GM21529 (cell line): ENCODE results near the gene RNF150.
"Not testable (repeated sequence)": the region's sequence is repeated elsewhere in the genome, so short reads cannot be mapped to it uniquely, and the experiment has no call there.

ENCODE experiments used
- ATAC-seq: cut with Tn5 transposase; IDR thresholded peaks from one replicate; pipeline ENCODE4 v1.9.1; 2021; ENCODE audit not compliant: unreplicated experiment

The RNF150 gene

DNA sequence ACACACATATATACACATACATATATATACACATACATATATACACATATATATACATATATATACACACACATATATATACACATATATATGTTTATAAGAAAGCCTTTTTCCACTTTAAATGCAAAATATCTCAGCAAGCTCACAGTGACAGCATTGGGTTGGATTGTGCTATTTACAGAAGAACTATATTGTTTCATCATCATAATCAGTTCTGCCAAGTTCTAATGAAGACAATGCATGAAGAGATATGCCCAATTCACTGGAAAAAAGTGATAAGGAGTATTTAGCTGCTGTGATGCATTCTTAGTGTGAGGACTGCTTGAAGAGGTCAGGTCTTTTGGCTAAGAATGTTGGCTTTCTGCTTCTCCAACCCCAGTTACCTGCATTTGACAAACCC, 54.4 kb downstream of the RNF150 start:
- no peak for ATAC-seq

DNA sequence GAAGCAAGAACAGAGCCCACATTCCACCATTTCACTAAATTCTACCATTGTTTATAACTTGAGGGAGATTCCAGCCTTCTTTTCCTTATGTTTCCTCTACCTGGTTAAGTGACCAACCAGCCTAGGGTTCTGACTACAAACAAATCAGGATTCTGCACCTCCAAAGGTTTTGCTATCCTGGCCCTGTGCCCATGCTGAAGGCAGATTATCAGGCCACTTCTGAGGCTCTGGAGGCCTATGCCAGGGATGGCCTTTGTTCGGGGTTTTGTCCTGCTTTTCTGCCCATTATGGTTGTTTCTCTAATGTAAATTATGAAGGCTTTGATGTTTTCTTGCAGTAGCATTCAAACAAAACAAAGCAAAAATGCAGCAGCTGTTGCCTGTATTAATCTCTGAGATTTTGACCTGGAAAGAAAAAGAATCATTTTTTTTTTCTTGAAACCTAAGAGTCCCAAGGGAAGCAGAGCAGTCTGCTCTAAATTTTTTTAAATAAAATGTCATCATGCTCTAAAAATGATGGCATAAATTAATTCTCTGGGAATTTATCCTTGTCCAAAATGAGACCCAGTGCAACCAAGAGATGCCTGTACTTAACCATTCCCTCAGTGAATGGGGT, 55.6 kb downstream of the RNF150 start:
- ATAC-seq, result no peak

DNA sequence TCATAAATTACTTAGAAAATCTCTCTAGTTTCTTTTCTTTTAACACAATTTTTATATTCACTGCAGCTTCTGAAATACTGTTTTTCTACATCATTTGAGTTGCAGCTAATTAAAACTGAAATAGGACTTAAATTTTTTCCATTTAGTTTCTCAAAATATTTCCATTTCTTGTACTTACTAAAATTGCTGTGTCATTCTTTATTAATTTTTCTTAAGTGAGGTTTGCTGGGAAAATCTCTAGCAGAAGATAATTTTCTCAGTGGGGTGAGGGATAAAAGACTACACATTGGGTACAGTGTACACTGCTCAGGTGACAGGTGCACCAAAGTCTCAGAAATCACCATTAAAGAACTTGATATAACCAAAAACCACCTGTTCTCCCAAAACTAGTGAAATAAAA, 57.7 kb downstream of the RNF150 start:
- no peak for ATAC-seq

DNA sequence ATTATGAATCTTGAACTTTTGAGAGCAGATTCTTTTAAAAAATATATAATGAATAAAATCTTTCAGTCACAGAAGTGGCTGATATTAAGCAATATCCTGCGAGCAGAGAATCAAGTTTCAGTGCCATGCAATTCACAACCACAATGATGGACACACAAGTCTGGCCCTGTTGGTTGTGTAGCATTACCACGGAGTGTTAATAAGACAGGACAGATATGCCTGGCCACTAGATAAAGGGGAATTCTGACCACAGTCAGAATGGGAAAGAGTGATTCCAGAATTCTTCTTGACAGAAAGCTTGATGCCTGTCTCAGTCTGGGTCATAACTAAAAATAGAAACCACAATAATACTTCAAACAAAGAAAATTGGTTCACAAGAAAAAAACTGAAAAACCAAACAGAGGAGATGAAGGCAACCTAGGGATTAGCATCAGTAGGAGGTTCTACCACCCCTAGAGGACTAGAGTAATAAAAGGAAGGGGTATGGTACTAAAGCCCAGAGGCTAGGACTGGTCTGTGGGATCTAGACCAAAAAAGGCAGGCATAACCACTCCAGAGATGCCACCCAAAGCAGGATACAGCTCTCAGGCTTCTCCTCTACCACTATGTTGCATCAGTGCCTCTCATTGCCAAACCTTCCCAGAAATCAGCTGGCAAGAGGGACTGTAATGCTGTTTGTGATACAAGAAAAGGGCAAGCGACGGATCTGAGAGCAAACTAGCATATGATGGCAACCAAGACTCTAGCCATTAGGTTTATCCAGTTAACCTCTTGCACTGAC, 59.0 kb downstream of the RNF150 start:
- no peak for ATAC-seq

DNA sequence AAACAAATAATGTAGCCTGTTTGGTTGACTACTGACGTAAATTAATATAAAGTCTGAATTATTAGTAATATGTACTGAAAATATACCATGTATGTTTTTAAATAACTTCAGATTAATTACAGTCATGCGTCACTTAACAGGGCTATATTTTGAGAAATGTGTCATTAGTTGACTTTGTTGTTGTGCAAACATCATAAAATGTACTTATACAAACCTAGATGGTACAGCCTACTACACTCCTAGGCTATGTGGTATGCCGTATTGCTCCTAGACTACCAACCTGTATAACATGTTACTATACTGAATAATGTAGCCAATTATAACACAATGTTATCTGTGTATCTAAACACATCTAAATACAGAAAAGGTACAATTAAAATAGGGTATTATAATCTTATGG, 66.6 kb downstream of the RNF150 start:
- no peak for ATAC-seq

DNA sequence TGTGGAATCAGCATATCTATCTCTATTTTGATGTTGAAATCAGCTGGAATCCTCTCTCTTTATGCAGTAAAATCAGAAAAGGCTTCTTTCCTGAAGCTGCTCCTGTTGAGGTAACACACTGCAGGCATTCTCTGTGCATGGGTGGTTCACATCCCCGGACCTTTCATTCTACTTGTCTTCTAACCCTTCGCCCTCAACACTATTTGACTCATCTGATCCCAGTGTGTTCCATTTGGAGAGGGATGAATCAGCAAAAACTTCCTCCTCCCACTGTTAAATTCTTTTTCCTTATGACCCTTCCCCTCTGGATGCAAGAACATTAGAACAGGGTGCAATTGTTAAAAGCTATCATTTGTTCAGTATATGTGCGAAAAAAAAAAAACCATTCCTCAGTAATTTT, 67.4 kb downstream of the RNF150 start:
- ATAC-seq, result no peak

DNA sequence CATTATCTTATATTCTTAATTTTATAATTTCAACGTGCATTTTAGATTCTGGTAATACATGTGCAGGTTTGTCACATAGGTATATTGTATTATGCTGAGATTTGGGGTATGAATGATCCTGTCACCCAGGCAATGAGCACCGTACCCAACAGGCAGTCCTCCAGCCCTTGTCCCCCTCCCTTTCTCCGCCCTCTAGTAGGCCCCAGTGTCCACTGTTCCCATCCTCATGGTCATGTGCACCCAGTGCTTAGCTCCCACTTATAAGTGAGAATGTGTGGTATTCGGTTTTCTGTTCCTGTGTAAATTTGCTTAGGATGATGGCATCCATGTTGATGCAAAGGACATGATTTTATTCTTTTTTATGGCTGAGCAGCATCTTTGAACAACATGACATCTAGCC, 70.6 kb downstream of the RNF150 start:
- no peak for ATAC-seq

DNA sequence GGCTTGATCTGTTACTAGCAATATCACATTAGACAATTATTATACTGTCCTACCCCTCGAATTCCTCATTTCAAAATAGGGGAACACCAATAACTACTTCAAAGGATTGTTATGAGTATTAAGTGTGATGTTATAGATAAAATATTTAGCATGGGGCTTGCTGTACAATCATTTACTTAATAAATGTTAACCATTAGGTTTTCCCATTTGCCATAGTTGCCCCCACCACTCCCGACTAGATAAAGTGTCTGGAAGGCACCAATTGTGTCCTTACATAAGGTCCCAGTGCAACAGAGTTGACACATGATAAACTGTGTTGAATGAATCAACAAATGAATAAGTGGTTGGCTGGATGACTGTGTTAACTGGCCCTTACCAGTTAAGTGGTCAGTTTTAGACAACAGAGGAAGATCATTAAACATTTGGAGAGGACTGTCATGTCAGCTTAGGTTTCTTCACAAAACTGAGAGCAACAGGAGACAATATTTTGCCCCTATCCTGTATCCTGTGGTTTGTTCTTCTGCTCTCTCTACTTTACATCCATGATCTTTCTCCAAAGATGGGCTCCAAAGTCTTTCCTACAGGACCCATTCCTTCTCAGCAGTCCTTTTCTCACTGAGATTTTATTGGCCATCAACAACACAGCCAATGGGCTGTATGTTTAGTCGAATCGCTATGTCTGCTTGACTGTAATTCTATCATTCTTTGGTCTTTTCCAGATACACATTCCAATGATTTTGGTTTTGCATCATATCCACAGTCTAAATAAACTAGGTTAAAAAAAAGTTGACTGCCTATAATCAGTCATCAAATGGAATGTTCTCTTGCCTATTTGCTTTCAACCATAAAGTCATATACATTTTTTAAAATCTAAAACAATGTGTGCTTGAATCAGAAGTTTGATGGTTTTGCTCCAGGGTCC, 74.4 kb downstream of the RNF150 start:
- ATAC-seq, result no peak

DNA sequence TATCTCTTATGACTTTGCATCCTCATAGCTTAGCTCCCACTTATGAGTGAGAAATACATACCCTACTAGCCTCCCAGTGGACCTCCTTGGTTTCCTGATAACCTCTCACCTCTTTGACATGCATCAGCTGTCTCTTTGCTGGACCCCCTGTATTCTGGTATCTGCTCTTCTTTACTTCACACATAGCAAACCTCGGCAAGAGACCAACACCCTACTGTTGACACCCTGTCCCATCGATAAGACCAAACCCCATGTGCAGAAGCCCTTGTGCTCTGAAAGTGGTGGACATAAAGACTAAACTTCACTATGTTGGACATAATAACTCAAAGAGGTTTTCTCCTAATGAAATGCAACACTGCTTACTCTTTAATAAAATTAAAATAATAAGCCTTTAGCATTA, 75.7 kb downstream of the RNF150 start:
- no peak for ATAC-seq

DNA sequence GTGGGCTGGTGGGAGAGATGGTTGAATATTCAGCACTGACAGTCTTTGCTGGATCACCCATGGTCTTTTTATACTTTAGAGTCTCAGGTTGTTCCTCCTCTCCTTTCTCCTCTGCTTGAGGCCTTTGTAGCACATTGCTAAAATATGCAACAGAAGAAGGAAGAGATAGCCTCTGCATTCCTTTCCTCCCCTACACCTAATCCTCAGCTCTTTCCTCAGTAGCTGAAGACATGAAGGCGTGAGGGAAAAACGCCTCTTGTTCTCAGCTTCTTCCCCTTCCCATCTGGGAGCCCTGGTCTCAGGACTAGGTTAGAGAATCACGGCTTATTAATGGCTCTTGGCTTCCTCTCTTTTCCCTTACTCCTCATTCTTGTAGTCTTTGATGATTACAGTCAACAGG, 76.8 kb downstream of the RNF150 start:
- no peak for ATAC-seq

DNA sequence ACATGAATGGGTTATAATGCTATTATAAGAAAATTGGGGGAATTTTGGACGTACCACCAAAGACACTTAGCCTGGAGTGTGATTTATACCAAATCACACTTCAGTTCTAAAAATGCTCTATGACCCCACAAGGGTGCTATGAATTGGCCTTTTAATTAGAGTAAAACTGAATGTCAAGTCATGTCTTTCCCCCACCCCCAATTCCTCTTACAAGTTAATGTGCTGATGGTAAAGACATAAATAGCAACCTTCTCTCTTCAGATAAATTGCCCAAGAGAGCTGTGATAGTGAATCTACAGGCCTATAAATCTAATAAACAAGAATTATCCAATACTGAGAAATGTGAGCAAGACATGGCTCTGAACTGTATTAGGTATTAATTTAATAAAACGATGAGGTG, 78.8 kb downstream of the RNF150 start:
- no peak for ATAC-seq

DNA sequence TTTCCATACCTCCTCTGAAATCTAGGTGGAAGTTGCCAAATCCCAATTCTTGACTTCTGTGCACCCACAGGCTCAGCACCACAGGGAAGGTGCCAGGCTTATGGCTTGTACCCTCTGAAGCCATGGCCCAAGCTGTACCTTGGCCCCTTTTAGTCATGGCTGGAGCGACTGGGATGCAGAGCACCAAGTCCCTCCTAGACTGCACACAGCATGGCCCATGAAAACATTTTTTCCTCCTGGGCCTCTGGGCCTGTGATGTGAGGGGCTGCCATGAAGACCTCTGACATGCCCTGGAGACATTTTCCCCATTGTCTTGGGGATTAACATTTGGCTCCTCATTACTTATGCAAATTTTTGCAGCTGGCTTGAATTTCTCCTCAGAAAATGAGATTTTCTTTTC, 82.3 kb downstream of the RNF150 start:
- ATAC-seq, result not testable (repeated sequence)

DNA sequence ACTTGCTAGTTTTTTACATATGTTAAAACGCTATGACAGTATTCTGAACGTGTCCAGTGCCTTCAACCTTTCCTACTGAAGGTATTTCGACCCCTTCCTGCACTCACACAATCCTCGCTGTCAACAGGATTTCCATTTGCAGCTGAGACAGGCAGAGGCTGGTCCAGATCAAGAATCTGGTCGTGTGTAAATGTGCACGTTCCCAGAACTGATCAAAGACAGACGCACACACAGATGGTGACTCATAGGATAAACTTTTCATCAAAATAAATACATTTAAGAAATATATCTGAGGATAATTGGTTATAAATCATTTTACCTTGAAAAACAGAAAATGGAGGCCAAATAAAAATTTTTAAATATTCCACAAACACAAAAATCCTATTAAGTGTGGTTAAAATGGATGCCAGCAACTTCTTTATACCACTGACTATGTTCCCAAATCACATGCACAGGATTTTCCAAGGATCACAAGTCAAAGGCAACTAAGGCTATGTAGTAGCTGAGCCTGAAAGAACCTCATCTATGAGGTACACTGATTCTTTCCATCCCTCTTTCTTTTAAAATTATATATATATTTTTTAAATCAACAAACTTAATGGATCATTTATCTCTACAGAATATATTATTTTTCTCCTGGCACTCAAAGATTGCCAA, 85.9 kb downstream of the RNF150 start:
- ATAC-seq, result no peak

DNA sequence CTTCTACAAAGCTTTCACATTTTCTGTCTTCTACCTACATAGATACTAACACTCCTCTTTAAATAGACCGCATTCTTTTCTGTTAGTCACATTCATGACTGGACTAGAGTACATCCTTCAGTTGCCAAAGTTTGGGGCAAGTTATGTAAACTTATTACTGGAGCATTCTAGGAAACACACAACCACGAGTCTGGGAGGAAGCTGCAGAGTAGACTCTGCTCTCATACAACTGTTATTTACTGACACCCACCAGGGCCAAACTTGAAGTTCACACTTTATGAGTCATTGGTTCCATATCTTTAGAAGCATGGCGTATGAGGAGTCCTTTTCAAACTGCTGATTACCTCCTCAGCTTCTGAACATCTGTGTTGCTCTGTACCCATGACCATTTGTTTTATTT, 87.0 kb downstream of the RNF150 start:
- ATAC-seq, result no peak

DNA sequence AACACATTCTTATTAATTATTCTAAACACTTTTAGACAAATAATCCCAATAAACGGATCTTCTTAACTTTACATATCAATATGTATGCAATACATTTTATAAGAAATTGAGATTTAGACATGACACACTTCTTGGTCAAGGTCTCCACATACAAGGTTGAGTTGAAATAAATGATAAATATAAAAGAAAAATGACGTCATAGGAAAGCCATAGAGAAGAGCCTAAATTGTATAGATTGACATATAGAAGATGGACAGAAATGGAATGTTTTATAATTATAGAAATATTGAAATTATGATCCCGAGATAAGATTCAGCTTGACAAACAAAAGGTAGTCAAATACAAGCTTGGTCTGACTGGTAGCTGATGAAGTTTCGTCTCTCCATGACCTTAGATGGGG, 87.4 kb downstream of the RNF150 start:
- no peak for ATAC-seq

DNA sequence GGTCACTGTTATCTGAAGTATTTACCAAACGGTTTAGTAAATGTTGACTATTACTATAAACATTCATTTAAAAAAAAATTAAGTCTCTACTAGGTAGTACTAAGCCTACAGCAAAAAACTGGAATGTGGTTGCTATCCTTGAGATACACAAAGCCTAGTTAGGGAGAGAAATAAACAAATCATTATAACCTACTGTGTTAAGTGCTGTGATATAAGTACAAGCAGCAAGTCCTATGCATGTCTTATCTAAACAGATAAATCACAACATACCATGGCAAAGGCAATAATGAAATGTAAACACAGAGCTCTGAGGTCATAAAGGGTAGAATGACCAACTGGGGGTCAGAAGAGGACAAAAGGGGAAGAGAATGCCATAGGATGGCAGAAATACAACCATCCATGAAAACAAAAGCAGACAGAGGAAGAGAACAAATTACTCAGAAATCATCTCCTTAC, 92.2 kb downstream of the RNF150 start:
- ATAC-seq, result no peak

DNA sequence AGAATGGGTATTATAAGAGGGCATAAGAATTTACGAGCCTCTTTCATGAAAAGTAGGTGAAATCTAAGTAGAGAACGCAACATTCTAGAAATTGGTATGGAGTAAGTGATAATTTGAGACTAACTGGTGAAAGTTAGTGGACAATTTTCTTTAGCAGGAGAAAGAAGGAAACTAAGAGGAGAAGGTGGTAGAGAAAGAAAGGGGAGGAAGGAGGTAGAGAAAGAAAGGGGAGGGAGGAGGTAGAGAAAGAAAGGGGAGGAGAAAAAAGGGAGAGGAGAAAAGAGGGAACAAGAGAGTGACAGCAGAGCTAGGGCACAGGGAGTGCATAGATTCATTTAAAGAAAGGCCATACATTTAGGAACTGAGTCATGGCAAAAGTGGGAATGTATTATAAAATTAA, 94.1 kb downstream of the RNF150 start:
- no peak for ATAC-seq

DNA sequence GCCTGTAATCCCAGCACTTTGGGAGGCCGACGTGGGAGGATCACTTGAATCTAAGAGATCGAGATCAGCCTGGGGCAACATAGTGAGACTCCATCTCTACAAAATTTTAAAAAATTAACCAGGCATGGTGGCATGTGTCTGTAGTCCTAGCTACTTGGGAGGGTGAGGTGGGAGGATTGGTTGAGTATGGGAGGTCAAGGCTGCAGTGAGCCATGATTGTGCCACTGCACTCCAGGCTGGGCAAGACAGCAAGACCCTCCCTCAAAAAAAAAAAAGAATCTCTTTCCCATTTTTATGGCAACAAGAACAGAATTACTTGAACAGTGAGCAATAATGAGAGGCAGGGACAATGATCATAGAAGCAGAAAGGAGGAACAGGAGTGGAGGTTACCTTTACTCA, 94.8 kb downstream of the RNF150 start:
- no peak for ATAC-seq

DNA sequence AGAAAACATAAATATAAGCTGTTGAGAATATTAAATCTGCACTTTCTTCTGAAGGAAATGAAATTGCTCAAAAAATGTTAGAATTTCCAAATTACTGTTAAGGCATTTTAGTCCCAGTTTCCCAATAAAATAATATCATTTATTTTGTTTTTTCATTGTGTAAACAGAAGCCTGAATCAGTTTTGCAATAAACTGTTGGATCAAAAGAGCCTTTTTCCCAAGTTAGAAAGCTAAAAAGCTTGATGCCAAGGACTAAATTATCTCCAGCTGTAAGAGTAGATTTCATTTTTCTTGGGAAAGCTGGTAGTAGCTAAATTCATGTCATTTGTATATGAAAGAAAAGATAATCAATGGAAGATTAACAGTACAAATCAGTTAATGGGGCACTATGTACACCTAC, 95.8 kb downstream of the RNF150 start:
- ATAC-seq, result no peak

DNA sequence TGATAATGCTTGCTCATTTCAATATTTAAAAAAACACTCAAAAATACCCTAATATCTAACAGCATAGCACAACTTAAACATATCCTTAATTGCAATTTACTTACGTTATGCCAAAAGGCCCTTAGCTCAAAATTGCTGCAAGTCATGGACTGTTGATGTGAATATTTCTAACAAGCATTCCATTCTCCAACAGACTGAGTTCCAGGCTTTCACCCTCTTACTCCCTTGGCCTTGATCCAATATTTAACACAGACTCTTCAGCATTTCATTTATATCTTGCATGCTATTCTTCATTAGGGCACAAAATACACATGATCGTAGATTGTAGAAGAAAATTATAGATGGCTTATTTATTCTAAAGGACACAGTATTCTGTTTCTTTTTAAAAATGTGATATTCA, 96.5 kb downstream of the RNF150 start:
- ATAC-seq, result no peak

DNA sequence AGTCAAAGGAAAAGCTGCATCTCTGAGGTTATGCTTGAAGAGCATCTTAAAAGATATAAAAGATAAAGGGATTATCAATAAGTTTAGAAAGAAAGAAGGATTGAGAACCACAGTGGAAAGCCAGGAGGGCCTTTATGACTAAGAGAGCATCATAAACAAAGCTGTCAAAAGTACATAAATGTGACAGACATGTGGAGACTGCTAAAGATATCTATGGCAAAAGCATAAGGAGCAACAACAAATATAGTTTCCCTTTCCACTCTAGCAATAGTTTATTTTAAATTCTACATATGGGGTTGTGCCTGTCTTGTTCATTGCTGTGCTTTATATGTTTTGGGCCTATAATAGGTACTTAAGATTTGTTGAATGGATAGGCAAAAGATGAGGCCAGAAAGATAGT, 97.3 kb downstream of the RNF150 start:
- ATAC-seq, result no peak
